K562 (cell line): ENCODE measurements around the gene TNC. TPM values are rescaled to one million over a fixed set of nuclear protein-coding genes. Genes with fewer than 3 reads are reported as not detected.

ENCODE experiments used
- ATAC-seq: fragments of 200-7000 bp; cut with Tn5 transposase; 3 replicates; pipeline ENCODE4 v1.9.1; 2020; ENCODE audit warnings: moderate library complexity
- BruUV-seq: library from RNA; stranded (reverse); fragments of 400-500 nt; replicated peaks from 2 replicates; lab custom pipeline; 2021; lab: Mats Ljungman, UMichigan
- CTCF ChIA-PET: fragments of 300-600 bp; formaldehyde crosslinking; extraction: SDS; loops from one replicate; lab custom pipeline; 2021; ENCODE audit warnings: low intra/inter-chr PET ratio; lab: Yijun Ruan, JAX
- POLR2A ChIA-PET: fragments of 300-600, 350-650 bp; sonication (Branson Sonifier 250); formaldehyde crosslinking; extraction: SDS; loops from one replicate; lab custom pipeline; 2021; ENCODE audit warnings: antibody characterized with exemption, inconsistent platforms; lab: Yijun Ruan, JAX
- DNase-seq, 4 experiments: peaks; one replicate each; pipeline versions ENCODE4 v3.0.0 to v3.0.0-alpha.2; 2011 to 2018; ENCODE audit warnings: low spot score in 3 of 4, mixed read lengths in 3 of 4; ENCODE audit errors: extremely low read depth in 1 of 4
- FAIRE-seq: peaks from 2 replicates; lab custom pipeline; 2011; peaks lifted over from hg19 to GRCh38; lab: Jason Lieb, UNC
- H2AFZ ChIP-seq: 2 replicates; pipeline ENCODE4 v1.6.0; 2011; ENCODE audit warnings: low read depth, low read length, control low read depth, inconsistent platforms
- H3K27ac ChIP-seq: fragments of 200-600 bp; 3 replicates; pipeline ENCODE4 v1.8.0; 2011; ENCODE audit warnings: low read depth, mild to moderate bottlenecking, control low read depth, inconsistent platforms, low read length, moderate library complexity, mixed read lengths; ENCODE audit errors: extremely low read depth
- H3K27me3 ChIP-seq, 2 experiments: fragments of 300-600 bp in 1 of 2; 2 replicates in 1 of 2; 3 replicates in 1 of 2; pipeline versions ENCODE4 v1.6.0 to v1.8.0; 2011; ENCODE audit warnings: inconsistent platforms in 2 of 2, low read length in 2 of 2, mild to moderate bottlenecking in 1 of 2, mixed read lengths in 1 of 2, moderate library complexity in 1 of 2; ENCODE audit not compliant: control insufficient read depth in 2 of 2, insufficient read depth in 2 of 2
- H3K36me3 ChIP-seq: fragments of 300-600 bp; 3 replicates; pipeline ENCODE4 v1.8.0; 2011; ENCODE audit warnings: mild to moderate bottlenecking, low read length, inconsistent platforms; ENCODE audit not compliant: control insufficient read depth, insufficient read depth
- H3K4me1 ChIP-seq, 2 experiments: fragments of 200-600 bp in 1 of 2; replicated peaks in 1 of 2; 2 replicates in 1 of 2; 3 replicates in 1 of 2; pipeline versions ENCODE4 v1.5.1 to v1.8.0; 2011; ENCODE audit warnings: inconsistent platforms in 2 of 2, low read length in 2 of 2, mild to moderate bottlenecking in 1 of 2, mixed read lengths in 1 of 2, moderate library complexity in 1 of 2; ENCODE audit not compliant: control insufficient read depth in 2 of 2, insufficient read depth in 2 of 2
- H3K4me2 ChIP-seq: 2 replicates; pipeline ENCODE4 v1.6.1; 2011; ENCODE audit warnings: low read length, control low read depth, inconsistent platforms, mixed read lengths; ENCODE audit not compliant: insufficient read depth
- H3K4me3 ChIP-seq: fragments of 200-600 bp; sonication (generic), shearing (Covaris generic); 2 replicates; pipeline ENCODE4 v1.5.1; 2016; ENCODE audit warnings: control low read depth, inconsistent platforms
- H3K79me2 ChIP-seq: fragments of 200-600 bp; 3 replicates; pipeline ENCODE4 v1.8.0; 2011; ENCODE audit warnings: low read length, inconsistent platforms; ENCODE audit not compliant: control insufficient read depth, insufficient read depth
- H3K9ac ChIP-seq, 2 experiments: 2 replicates each; pipeline versions ENCODE4 v1.6.0 to v1.6.1; 2011; ENCODE audit warnings: low read depth in 2 of 2, low read length in 2 of 2, control low read depth in 1 of 2, inconsistent platforms in 1 of 2, mild to moderate bottlenecking in 1 of 2, mixed read lengths in 1 of 2; ENCODE audit not compliant: insufficient read depth in 1 of 2
- H3K9me1 ChIP-seq: one replicate; pipeline ENCODE4 v1.6.0; 2011; ENCODE audit warnings: inconsistent platforms, mild to moderate bottlenecking, low read length, moderate library complexity; ENCODE audit not compliant: control insufficient read depth, insufficient read depth
- H3K9me3 ChIP-seq: replicated peaks from 2 replicates; pipeline ENCODE4 v1.5.1; 2011; ENCODE audit warnings: low read depth, low read length, inconsistent platforms; ENCODE audit not compliant: control insufficient read depth, insufficient read depth
- H4K20me1 ChIP-seq: replicated peaks from 2 replicates; pipeline ENCODE4 v1.6.1; 2011; ENCODE audit warnings: low read length, inconsistent platforms, mixed read lengths; ENCODE audit not compliant: control insufficient read depth, insufficient read depth
- FOXK1 ChIP-seq: sonication (generic); formaldehyde crosslinking; IDR thresholded peaks from 2 replicates; pipeline ENCODE4 v1.8.0; 2022; ENCODE audit warnings: missing genetic modification reagents, mild to moderate bottlenecking, borderline replicate concordance
- NFATC3 ChIP-seq: fragments of 450-650 bp; IDR thresholded peaks from 2 replicates; pipeline ENCODE4 v1.6.1; 2017; ENCODE audit warnings: mild to moderate bottlenecking
- PHF21A ChIP-seq: fragments of 450-650 bp; IDR thresholded peaks from 2 replicates; pipeline ENCODE4 v1.6.1; 2017; ENCODE audit warnings: low read depth, borderline replicate concordance
- SIN3A ChIP-seq, 2 experiments: fragments of 150-350 bp in 1 of 2; IDR thresholded peaks; 2 replicates each; pipeline ENCODE4 v1.6.1; 2011 to 2016; ENCODE audit warnings: borderline replicate concordance in 2 of 2, low read depth in 2 of 2, low read length in 2 of 2, mild to moderate bottlenecking in 2 of 2, moderate library complexity in 2 of 2; ENCODE audit not compliant: control insufficient read depth in 1 of 2
- SMAD4 ChIP-seq: fragments of 250-450 bp; sonication (Bioruptor Pico); conservative IDR thresholded peaks from 2 replicates; pipeline ENCODE4 v1.8.0; 2021; ENCODE audit warnings: inconsistent platforms, mild to moderate bottlenecking, moderate library complexity
- TEAD1 ChIP-seq, 2 experiments: fragments of 450-650 bp in 1 of 2; sonication (generic) in 1 of 2; formaldehyde crosslinking; IDR thresholded peaks; 2 replicates each; pipeline versions ENCODE4 v1.4.0 to v1.8.0; 2020 to 2022; ENCODE audit warnings: mild to moderate bottlenecking in 2 of 2, missing genetic modification reagents in 1 of 2
- ZNF324 ChIP-seq: fragments of 250-450 bp; sonication (Bioruptor Pico); IDR thresholded peaks from 2 replicates; pipeline ENCODE4 v1.4.0; 2020; ENCODE audit warnings: mild to moderate bottlenecking
- WGBS: fragments of 100-300 bp; shearing (Covaris generic); methylation state at CpG from one replicate; pipeline ENCODE4 v1.1.6; 2016; ENCODE audit warnings: low coverage, mixed read lengths; ENCODE audit not compliant: insufficient coverage; ENCODE audit errors: missing lambda C conversion rate; 5-methylcytosine and 5-hydroxymethylcytosine counted together
- in situ Hi-C: fragments of 300-500 bp; cut with MboI; formaldehyde crosslinking; loops from 4 replicates; pipeline ENCODE4 v1.15.0; 2018; ENCODE audit warnings: inconsistent platforms, mixed read lengths
- intact Hi-C: fragments of 100-400 bp; cut with micrococcal nuclease; formaldehyde crosslinking; loops from 2 replicates; pipeline ENCODE4 v1.14.2; 2022
- polyA plus RNA-seq, 8 experiments: library from polyadenylated mRNA; depleted of rRNA in 4 of 8; stranded (reverse) in 5 of 8; unstranded in 3 of 8; fragments of >200 nt; fragmentation: Nextera tagmentation in 2 of 8; fragmentation: Illumina TruSeq in 1 of 8; extraction: Ambion mirVana in 2 of 8; extraction: Trizol in 1 of 8; gene quantifications; 2 replicates each; pipeline versions ENCODE4 v1.2.1 to v1.2.3, GENCODE V29; 2011 to 2014; ENCODE audit warnings: inconsistent platforms in 1 of 8, missing spikeins in 1 of 8
- total RNA-seq, 7 experiments: library from RNA; depleted of rRNA in 6 of 7; stranded (reverse); fragments of >200 nt in 6 of 7; fragmentation: Illumina TruSeq in 2 of 7; extraction: Trizol in 2 of 7; gene quantifications; 2 replicates each; pipeline versions ENCODE4 v1.2.1 to v1.2.3, GENCODE V29; 2011 to 2021; ENCODE audit warnings: low replicate concordance in 1 of 7
- TF ChIP-seq, protein P1 (sequence below): fragments of 200-600 bp; sonication (generic); IDR thresholded peaks from one replicate; pipeline ENCODE4 v1.6.1; 2012; ENCODE audit warnings: mild to moderate bottlenecking, low read depth, low read length, inconsistent platforms
- TF ChIP-seq, protein P2 (sequence below): fragments of 150-350 bp; conservative IDR thresholded peaks from 2 replicates; pipeline ENCODE4 v1.6.1; 2014; ENCODE audit warnings: low read length

Gene TNC
- total and polyA plus RNA-seq, 9 of the 15 experiments (the other 6 are each of a cell fraction or from before 2014, with no cell fraction given): under 0.01 to 0.29 TPM; not detected in 7

DNA sequence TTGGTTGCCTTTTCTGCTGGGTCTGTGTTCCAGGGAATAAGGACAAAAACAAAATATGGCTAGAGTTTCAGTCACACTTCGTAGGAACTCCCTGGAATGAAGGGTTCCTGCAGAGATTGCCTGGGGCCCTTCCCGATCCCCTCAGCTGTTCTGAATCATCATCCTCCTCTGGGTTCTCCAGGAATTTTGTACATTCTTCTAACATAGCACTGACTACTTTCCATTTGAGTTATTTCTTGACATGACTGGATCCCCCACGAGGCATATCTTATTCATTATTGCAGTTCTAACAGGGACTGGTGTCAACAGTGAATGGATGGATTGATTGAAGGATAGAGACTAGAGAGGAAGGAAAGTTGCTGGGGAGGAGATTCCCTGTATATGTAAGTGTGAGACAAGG lies 49.2 kb upstream of the TNC start:
- no peaks in the 10 kb centered on the region for H3K36me3 ChIP-seq
- H3K79me2 ChIP-seq: no peaks in the 10 kb centered on the region
- H3K27me3 ChIP-seq: no peaks in the 10 kb centered on the region
- WGBS: 0% methylated on average over 3 of the region's 3 CpGs
- DNase-seq (no peak), FAIRE-seq (no peak), ATAC-seq (no peak)
- no peaks in the 10 kb centered on the region for H3K4me1 ChIP-seq
- no peaks in the 10 kb centered on the region for H3K9me1 ChIP-seq
- POLR2A ChIA-PET: no interaction called here
- no TSS peak for BruUV-seq
- CTCF ChIA-PET: no interaction called here
- no peaks in the 10 kb centered on the region for H4K20me1 ChIP-seq
- no peak overlapping the region for H3K4me3 ChIP-seq
- no peaks in the 10 kb centered on the region for H3K9me3 ChIP-seq
- in situ Hi-C loops: no loop called here
- H3K9ac ChIP-seq: no peak overlapping the region
- intact Hi-C loops: no loop called here
- H3K27ac ChIP-seq: no peak overlapping the region
- H2AFZ ChIP-seq: no peak overlapping the region
- no peak overlapping the region for H3K4me2 ChIP-seq
- TF ChIP-seq, protein P1, sequence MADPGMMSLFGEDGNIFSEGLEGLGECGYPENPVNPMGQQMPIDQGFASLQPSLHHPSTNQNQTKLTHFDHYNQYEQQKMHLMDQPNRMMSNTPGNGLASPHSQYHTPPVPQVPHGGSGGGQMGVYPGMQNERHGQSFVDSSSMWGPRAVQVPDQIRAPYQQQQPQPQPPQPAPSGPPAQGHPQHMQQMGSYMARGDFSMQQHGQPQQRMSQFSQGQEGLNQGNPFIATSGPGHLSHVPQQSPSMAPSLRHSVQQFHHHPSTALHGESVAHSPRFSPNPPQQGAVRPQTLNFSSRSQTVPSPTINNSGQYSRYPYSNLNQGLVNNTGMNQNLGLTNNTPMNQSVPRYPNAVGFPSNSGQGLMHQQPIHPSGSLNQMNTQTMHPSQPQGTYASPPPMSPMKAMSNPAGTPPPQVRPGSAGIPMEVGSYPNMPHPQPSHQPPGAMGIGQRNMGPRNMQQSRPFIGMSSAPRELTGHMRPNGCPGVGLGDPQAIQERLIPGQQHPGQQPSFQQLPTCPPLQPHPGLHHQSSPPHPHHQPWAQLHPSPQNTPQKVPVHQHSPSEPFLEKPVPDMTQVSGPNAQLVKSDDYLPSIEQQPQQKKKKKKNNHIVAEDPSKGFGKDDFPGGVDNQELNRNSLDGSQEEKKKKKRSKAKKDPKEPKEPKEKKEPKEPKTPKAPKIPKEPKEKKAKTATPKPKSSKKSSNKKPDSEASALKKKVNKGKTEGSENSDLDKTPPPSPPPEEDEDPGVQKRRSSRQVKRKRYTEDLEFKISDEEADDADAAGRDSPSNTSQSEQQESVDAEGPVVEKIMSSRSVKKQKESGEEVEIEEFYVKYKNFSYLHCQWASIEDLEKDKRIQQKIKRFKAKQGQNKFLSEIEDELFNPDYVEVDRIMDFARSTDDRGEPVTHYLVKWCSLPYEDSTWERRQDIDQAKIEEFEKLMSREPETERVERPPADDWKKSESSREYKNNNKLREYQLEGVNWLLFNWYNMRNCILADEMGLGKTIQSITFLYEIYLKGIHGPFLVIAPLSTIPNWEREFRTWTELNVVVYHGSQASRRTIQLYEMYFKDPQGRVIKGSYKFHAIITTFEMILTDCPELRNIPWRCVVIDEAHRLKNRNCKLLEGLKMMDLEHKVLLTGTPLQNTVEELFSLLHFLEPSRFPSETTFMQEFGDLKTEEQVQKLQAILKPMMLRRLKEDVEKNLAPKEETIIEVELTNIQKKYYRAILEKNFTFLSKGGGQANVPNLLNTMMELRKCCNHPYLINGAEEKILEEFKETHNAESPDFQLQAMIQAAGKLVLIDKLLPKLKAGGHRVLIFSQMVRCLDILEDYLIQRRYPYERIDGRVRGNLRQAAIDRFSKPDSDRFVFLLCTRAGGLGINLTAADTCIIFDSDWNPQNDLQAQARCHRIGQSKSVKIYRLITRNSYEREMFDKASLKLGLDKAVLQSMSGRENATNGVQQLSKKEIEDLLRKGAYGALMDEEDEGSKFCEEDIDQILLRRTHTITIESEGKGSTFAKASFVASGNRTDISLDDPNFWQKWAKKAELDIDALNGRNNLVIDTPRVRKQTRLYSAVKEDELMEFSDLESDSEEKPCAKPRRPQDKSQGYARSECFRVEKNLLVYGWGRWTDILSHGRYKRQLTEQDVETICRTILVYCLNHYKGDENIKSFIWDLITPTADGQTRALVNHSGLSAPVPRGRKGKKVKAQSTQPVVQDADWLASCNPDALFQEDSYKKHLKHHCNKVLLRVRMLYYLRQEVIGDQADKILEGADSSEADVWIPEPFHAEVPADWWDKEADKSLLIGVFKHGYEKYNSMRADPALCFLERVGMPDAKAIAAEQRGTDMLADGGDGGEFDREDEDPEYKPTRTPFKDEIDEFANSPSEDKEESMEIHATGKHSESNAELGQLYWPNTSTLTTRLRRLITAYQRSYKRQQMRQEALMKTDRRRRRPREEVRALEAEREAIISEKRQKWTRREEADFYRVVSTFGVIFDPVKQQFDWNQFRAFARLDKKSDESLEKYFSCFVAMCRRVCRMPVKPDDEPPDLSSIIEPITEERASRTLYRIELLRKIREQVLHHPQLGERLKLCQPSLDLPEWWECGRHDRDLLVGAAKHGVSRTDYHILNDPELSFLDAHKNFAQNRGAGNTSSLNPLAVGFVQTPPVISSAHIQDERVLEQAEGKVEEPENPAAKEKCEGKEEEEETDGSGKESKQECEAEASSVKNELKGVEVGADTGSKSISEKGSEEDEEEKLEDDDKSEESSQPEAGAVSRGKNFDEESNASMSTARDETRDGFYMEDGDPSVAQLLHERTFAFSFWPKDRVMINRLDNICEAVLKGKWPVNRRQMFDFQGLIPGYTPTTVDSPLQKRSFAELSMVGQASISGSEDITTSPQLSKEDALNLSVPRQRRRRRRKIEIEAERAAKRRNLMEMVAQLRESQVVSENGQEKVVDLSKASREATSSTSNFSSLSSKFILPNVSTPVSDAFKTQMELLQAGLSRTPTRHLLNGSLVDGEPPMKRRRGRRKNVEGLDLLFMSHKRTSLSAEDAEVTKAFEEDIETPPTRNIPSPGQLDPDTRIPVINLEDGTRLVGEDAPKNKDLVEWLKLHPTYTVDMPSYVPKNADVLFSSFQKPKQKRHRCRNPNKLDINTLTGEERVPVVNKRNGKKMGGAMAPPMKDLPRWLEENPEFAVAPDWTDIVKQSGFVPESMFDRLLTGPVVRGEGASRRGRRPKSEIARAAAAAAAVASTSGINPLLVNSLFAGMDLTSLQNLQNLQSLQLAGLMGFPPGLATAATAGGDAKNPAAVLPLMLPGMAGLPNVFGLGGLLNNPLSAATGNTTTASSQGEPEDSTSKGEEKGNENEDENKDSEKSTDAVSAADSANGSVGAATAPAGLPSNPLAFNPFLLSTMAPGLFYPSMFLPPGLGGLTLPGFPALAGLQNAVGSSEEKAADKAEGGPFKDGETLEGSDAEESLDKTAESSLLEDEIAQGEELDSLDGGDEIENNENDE: no peak
- no peak for TF ChIP-seq ZNF324 (CRISPR knock-in tag)
- TF ChIP-seq, protein P2, sequence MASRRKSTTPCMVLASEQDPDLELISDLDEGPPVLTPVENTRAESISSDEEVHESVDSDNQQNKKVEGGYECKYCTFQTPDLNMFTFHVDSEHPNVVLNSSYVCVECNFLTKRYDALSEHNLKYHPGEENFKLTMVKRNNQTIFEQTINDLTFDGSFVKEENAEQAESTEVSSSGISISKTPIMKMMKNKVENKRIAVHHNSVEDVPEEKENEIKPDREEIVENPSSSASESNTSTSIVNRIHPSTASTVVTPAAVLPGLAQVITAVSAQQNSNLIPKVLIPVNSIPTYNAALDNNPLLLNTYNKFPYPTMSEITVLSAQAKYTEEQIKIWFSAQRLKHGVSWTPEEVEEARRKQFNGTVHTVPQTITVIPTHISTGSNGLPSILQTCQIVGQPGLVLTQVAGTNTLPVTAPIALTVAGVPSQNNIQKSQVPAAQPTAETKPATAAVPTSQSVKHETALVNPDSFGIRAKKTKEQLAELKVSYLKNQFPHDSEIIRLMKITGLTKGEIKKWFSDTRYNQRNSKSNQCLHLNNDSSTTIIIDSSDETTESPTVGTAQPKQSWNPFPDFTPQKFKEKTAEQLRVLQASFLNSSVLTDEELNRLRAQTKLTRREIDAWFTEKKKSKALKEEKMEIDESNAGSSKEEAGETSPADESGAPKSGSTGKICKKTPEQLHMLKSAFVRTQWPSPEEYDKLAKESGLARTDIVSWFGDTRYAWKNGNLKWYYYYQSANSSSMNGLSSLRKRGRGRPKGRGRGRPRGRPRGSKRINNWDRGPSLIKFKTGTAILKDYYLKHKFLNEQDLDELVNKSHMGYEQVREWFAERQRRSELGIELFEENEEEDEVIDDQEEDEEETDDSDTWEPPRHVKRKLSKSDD: no peak
- TF ChIP-seq TEAD1 (CRISPR knock-in tag; IDR thresholded peaks at IDR 0.05): no peak
- no peak for TF ChIP-seq PHF21A
- no peak for TF ChIP-seq SMAD4 (CRISPR knock-in tag)
- no peak for TF ChIP-seq FOXK1 (CRISPR knock-in tag)
- TF ChIP-seq SIN3A (IDR thresholded peaks at IDR 0.05; ENCODE audit: borderline replicate concordance in 2 of 2, control insufficient read depth in 1 of 2, low read depth in 2 of 2, low read length in 2 of 2): no peak
- TF ChIP-seq NFATC3: no peak
